ENCODE data around the gene RABEPK. TPM values are rescaled to one million over a fixed set of nuclear protein-coding genes. Genes with fewer than 3 reads are reported as not detected.

RABEPK gene, protein sequence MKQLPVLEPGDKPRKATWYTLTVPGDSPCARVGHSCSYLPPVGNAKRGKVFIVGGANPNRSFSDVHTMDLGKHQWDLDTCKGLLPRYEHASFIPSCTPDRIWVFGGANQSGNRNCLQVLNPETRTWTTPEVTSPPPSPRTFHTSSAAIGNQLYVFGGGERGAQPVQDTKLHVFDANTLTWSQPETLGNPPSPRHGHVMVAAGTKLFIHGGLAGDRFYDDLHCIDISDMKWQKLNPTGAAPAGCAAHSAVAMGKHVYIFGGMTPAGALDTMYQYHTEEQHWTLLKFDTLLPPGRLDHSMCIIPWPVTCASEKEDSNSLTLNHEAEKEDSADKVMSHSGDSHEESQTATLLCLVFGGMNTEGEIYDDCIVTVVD
- total RNA-seq (2022; extraction: Qiagen RNA extraction), result 35.5 to 41.5 TPM (median 36.1 TPM) in 5 replicates

DNA sequence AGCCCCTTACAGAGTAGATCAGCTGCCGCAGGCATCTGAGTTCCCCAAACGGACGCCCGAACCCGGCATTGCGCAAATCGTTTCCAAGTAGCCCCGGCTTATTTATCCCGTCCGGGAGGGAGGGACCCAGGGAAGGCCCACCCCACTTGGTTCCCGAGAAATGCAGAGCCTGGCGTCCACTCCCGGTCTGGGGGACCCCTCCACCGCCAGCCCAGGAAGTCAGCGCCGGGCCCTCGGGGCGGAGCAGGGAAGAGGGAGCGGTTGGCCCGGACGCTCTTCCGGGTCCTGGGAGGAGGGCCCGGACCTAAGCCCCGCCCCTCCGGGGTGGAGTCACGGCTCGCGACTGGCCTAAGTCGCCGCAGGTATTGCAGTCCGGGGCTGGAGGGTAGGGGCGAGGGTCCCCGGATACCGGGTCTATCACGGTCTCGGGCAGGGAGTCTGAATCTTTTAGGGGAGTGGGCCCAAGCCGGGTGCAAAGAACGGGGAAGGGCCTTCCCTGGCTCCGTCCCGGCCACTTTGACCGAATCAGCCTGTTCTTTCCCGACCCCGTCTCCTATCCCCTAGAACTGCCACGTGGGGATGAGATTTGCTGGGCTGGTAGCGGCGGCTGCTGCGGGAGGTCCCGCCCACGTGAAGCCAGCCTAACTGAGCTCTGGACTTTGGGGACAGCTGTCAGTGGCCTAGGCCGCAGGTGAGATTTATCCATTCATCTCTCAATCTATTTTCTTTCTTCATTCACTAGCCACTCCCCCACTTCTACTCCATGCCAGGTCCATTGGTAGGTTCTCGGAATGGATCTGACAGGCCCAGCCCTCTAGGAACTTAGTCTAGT, at the start of gene RABEPK:
RABEPK (plus strand) TSS at position 327 of the 832 bp plus-strand sequence. CDS start 2,472 bp downstream, outside the sequence.

DNA sequence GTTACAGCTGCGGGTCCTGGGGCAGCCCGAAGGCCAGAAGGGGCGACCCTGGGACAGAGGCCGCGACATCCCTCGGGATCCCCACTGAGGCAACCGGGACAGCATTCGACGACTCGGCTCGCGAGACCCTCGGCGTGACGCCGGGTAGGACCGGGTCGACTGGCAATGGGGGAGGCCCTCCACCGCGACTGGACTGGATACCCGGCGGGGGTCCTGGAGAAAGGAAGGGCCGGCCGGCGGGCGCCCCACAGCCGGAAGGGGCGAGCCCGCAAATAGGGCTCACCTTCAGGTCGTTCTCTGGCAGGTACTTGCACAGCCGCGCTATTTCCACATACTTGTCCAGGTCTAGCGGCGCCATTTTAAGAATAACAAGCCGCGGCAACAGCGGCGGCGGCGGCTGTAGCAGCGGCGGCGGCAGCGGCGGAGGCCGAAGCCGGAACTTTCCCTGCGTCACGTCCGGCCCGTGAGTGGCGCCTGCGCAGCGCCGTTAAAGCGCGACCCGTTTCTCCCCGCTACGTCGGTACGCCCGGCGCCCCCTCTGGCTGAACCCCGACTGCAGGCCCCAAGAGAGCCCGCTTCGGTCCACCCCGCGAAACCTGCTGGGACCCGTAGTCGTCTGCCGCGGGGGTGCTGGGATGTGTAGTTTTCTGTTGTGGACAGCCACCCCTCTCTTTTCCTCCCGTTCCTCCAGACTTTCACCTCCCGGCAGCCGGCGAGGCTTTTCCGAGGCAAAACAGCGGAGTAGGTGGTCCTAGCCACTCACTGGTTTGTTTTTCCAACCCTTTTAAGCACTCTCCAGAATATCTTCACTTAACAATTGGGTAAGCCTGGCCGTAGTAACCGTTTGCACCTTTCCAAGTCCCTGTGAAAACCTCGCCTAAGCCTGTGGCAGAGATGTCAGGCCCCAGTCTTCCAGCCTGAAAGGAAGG, 10.7 kb upstream of the RABEPK start, which contains the start of gene PPP6C:
PPP6C (minus strand) TSS at position 443 of the 929 bp plus-strand sequence; CDS start at position 358, 85 bp downstream.

DNA sequence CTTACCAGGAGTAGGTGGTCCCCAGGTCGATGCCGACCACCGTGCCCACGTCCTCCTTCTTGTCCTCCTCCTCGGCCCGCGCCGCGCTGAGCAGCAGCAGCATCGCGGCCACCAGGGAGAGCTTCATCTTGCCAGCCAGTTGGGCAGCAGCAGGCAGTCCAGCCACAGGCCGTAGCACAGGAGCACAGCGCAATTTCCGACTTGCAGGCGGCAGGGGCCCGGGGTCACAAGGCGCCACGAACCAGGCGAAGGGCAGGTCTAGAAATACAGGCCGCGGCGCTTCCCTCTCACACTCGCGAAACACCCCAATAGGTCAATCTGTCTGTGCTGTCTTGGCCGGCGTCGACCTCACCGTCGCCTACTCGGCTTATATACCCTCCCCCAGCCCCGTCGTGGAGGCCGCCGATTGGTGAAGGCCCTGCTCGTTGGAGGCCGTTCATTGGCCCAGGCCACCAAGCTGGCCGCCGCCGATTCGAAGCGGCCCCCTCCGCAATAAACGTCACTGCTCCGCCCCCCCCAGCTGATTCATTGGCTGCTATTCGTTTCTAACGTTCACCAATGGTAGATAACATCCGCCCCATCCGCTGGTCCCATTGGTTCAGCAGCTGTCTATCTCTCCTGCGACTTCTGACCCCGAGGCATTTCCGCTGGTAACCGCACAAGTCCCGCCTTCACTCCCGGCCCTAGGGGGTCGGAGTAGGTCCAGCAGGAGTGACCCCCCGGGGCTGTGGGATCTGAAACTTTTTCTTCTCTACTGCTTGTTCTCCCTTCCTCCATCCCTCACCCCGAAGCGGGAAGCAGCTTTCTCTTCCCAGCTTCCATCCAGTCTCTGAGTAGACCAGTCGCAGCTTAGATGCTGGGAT, 40.9 kb downstream of the RABEPK start, which contains the start of gene HSPA5:
HSPA5 (minus strand) TSS at position 344 of the 863 bp plus-strand sequence; CDS start at position 127, 217 bp downstream.

DNA sequence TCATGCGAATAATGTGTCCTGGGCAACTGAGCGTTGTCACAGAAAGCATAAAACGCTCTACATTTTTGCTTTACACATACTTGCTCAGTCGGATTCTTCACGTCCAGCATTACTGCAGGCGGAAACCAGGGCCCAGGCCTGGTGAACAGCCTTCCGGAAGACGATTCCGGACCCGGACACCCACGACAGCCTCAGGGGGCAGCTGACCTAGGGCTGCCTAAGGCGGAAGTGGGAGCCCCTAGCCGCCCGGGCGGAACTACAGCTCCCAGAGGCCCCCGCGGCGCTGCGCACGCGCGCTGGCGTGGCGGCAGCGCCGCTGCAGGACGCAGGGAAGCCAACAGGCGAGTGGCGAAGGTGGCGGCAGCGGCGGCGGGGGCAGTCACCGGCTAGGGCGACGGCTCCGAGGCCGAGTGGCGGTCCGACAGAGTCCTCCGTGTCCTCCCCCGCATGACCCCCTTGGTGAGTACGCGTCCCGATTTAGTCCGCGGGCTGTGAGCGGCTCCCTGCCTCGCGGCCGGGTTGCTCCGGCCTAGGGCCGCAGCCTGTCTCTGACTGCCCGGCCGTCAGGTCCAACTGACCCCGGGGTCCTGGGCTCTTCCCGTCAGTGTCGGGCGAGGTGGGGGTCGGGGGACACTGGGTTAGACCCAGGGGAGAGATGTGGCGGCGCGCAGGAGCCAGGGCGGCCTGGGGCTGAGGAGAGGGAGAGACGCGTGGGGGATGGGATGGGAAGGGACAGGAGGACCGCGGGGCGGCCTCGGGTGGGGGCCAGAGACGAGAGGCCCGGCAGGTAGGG, 61.4 kb downstream of the RABEPK start, which contains the start of gene GAPVD1:
GAPVD1 (plus strand) TSS at position 326 of the 793 bp plus-strand sequence. CDS start 37,096 bp downstream, outside the sequence.

Other genes starting within 250 kb of the RABEPK start
- gene SCAI, start 57.0 kb upstream of the RABEPK start, total RNA-seq (2022; extraction: Qiagen RNA extraction), result 1.2 to 2.6 TPM (median 1.7 TPM) in 5 replicates
- 26.1 to 31.8 TPM (median 29.9 TPM) in 5 replicates for gene PPP6C, start 10.7 kb upstream of the RABEPK start, total RNA-seq (2022; extraction: Qiagen RNA extraction)
- gene HSPA5, start 40.8 kb downstream of the RABEPK start, total RNA-seq (2022; extraction: Qiagen RNA extraction), result 348 to 384 TPM (median 371 TPM) in 5 replicates
- 12.0 to 19.5 TPM (median 18.3 TPM) in 5 replicates for gene GAPVD1, start 61.3 kb downstream of the RABEPK start, total RNA-seq (2022; extraction: Qiagen RNA extraction)